LNCaP clone FGC (cell line): ENCODE data around the gene GLB1L3.

Source experiments
- DNase-seq: peaks from one replicate; pipeline ENCODE4 v3.0.0-alpha.2; 2011; ENCODE audit warnings: low read depth
- H3K4me3 ChIP-seq: 2 replicates; pipeline ENCODE4 v1.5.1; 2011; ENCODE audit warnings: mild to moderate bottlenecking, low read depth, low read length, control low read depth
- TF ChIP-seq, protein P1 (sequence below): IDR thresholded peaks from 2 replicates; pipeline ENCODE4 v1.5.1; 2012; ENCODE audit warnings: mild to moderate bottlenecking; ENCODE audit not compliant: control insufficient read depth, insufficient read depth; ENCODE audit errors: extremely low read depth

The GLB1L3 gene

DNA sequence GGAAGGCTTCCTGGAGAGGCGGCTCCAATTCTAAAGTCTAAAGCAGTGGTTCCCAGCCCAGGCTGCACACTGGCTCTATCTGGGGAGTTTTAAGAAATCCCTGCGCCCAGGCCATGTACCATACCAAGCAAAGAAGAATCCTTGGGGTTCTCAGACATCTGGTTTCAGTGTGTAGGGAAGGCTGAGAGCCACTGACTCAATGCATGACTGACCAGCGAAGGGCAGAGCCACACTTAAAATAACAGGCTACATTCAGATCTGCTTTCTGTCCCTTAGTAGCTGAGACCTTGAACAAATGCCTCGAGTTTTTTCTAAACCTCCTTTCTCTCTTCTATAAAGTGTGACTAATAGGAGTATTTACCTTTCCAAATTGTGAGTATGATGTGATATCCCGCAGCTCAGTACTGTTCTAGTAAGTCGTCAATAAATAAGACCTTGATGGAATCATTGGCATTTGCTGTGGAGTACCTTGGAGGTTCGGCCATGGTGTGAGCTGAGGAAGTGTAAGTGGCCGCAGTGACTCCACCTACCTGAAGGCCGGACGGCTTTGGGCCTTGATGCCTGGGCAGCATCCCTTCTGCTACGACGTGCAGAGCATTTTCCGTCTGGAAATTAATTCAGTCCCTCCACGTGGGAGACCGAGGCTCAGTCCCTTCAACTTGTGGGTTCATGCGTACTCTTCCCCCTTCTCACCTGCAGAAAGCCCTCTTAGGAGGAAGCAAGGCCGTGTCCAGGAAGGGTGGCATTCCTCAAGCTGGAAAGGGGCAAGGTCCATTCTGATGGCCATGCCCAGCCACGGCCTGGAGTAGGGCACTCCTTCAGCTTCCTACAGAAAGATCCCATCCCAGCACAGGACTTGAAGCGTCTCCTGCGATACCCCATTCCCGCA, 80.7 kb downstream of the GLB1L3 start:
- TF ChIP-seq, protein P1, sequence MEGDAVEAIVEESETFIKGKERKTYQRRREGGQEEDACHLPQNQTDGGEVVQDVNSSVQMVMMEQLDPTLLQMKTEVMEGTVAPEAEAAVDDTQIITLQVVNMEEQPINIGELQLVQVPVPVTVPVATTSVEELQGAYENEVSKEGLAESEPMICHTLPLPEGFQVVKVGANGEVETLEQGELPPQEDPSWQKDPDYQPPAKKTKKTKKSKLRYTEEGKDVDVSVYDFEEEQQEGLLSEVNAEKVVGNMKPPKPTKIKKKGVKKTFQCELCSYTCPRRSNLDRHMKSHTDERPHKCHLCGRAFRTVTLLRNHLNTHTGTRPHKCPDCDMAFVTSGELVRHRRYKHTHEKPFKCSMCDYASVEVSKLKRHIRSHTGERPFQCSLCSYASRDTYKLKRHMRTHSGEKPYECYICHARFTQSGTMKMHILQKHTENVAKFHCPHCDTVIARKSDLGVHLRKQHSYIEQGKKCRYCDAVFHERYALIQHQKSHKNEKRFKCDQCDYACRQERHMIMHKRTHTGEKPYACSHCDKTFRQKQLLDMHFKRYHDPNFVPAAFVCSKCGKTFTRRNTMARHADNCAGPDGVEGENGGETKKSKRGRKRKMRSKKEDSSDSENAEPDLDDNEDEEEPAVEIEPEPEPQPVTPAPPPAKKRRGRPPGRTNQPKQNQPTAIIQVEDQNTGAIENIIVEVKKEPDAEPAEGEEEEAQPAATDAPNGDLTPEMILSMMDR: no peak
- H3K4me3 ChIP-seq: no peak overlapping the region
- DNase-seq: no peak

DNA sequence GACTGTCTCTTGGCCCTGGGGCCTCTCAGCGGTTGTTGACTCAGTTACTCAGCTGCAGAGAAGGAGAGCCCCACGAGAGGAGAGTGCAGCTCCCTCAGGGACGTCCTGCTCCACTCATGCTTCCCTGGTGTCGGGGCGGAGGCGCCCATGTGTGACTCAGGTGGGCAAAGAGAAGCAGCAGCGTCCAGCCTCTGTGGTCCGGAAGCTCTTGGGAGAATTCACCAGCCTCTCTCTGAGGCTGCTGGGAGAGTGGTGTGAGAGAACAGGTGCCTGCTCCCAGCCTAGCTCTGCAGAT, 81.3 kb downstream of the GLB1L3 start:
- H3K4me3 ChIP-seq: no peak overlapping the region
- TF ChIP-seq, protein P1: no peak
- no peak for DNase-seq

DNA sequence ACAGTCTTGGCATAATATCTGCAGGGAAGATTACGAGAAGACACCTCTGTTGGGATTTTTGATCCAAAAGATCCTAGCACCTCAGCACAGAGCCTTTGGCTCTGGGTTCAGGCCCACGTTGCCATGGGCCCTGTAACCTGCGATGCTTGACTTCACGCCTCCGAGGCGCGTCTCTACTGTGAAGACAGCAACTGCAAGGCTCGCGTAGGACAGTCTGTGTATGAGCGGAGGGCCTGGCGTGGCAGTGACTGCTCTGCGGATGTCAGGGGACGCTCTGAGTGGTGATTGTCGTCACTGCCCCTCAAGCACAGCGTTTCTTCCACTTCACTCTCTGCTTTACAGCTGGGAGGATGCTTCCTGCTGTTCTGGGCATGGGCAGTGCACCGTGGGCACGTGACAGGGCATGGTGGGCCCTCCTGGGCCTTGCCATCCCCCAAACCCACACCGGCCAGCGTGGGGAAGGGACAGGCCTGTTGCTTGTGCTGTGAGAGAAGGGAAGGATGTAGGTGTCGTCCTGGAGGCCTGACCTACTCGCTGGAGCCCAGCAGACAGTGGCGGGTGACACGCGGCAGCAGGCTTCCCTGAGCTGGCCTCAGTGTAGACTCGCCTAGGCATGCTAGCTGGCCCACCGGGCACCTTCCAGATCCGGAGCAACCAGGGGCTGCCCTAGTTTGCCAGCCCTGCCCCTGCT, 82.1 kb downstream of the GLB1L3 start:
- TF ChIP-seq, protein P1: no peak
- no peak for DNase-seq
- no peak overlapping the region for H3K4me3 ChIP-seq

DNA sequence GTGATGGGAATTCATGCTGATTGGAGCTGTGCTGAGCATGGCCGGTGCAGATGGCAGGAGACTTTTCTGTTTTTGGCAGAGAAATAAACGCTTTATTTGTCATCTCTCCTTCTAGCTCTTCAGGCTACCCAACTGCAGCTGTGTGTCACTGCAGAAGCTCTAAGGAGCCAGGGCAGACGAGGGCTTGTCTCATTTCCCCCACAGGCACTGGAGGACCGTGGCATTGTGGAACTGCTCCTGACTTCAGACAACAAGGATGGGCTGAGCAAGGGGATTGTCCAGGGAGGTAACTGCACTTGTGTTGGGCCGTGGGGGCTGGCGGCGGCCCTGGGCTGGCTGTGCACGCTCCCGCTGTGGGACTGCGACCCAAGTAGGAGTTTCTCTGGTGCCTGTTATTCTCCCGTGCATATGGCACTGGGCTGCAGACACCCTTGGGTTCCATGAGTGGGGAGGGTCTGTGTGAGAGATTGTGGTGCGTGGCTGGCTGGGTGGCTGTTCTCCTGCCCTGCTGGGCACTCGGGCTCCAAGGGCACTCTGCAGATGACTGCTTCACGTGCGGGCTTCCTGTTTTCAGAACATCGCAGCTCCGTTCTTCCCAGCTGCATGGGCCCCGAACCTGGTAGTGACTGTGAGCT, 82.8 kb downstream of the GLB1L3 start:
- DNase-seq: no peak
- TF ChIP-seq, protein P1: no peak
- H3K4me3 ChIP-seq: no peak overlapping the region

DNA sequence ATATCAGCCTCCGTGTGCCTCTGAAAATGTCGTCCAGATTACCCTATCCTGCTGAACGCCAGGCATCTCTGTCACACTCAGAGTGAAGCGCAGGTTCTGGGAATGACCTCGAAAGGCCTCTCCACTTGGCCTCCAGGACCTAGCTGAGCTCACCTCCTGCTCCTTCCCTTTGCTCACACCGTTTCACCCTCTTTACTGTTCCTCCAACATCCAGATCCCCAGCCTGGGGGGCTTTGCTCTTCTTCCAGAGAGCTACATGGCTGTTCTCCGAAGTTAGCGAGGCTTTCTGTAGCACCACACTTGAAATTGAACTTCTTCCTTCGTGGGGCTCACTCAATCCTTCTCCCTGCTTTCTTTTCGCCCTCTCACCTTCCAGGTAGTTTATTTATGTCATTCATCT, 83.5 kb downstream of the GLB1L3 start:
- TF ChIP-seq, protein P1: no peak
- DNase-seq: no peak
- no peak overlapping the region for H3K4me3 ChIP-seq

DNA sequence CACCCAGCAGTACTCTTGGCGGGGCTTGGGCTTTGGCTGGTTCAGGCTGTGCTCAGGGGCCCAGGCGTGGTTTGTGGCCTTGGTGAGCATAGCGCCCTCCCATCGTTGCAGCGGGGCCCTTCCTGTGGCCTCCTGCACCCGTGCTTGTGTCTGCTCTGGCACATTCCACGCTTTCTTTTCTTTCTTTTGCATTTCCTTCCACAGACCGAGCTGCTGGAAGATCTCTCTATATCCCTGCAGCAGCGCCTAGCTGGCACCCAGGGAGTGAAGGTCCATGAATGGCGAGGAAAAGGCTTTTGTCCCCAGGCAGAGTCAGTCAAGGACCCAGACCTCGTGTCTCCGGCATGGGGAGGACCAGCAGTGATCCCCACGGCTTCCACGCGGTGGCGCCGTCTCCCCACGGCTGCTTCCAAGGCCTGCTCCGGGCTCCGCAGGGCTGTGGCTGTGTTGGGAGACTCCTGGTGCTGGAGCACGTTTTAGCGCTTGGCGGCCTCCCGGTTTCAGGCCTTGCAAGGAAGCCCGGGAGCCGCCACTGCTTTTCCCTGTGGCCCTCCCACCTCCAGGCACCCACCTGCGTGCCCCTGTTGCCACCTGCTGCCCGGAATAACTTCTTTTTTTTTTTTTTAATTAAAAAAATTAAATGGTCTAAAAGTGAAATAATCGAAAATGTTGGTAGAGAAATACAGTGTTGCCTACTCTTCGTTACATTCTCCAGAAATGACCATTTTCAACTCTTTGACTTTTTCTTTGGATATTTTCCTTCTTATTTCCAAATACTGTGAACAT, 84.1 kb downstream of the GLB1L3 start:
- DNase-seq: peak; percentile 60
- H3K4me3 ChIP-seq: no peak overlapping the region
- TF ChIP-seq, protein P1: peak; percentile 98
